ENCODE results near the gene PIEZO1. TPM values are rescaled to one million over a fixed set of nuclear protein-coding genes. Genes with fewer than 3 reads are reported as not detected.
"Not testable (repeated sequence)": the region's sequence is repeated elsewhere in the genome, so short reads cannot be mapped to it uniquely, and the experiment has no call there.

PIEZO1 gene
- total RNA-seq, 2 donors from 2014 or later, result 197 to 326 TPM

- Mint-ChIP-seq H3K27me3 (no peaks in the 10 kb centered on the region), H3K36me3 (ENCODE audit: low read depth) (peaks cover 53% of the 10 kb centered on the region), H3K4me3 (peak within 1 kb of the TSS; percentile 77), H3K9me3 (no peaks in the 10 kb centered on the region), H3K27ac (peak within 1 kb of the TSS; percentile 85), H3K4me1 (peaks cover 6% of the 10 kb centered on the region)
- ATAC-seq (replicated peaks), result peak; percentile 68
Observed at GRCh38 chr16:88803264-88803987, 18.4 kb upstream of the PIEZO1 start, which contains the start of gene CDT1. CDT1 (plus strand) TSS chr16:88803789; CDS start chr16:88803832, 43 bp downstream.

- no peak for ATAC-seq (replicated peaks)
- H3K27me3 Mint-ChIP-seq, result no peaks in the 10 kb centered on the region
- peaks cover 6% of the 10 kb centered on the region for H3K4me1 Mint-ChIP-seq
- H3K36me3 Mint-ChIP-seq (ENCODE audit: low read depth), result peaks cover 21% of the 10 kb centered on the region
- no peaks in the 10 kb centered on the region for H3K9me3 Mint-ChIP-seq
- peak overlapping the region; percentile 77 for H3K4me3 Mint-ChIP-seq
- no peak overlapping the region for H3K27ac Mint-ChIP-seq
Observed at GRCh38 chr16:88800277-88800592, 15.2 kb upstream of the PIEZO1 start.

- H3K36me3 Mint-ChIP-seq (ENCODE audit: low read depth), result peaks cover 16% of the 10 kb centered on the region
- H3K27ac Mint-ChIP-seq, result no peak overlapping the region
- no peaks in the 10 kb centered on the region for H3K9me3 Mint-ChIP-seq
- H3K4me3 Mint-ChIP-seq, result peak overlapping the region; percentile 77
- peaks cover 6% of the 10 kb centered on the region for H3K4me1 Mint-ChIP-seq
- H3K27me3 Mint-ChIP-seq, result no peaks in the 10 kb centered on the region
- no peak for ATAC-seq (replicated peaks)
Observed at GRCh38 chr16:88799569-88800276, 14.7 kb upstream of the PIEZO1 start.

GRCh38 chr16:88798772-88799455 is 13.9 kb upstream of the PIEZO1 start:
- Mint-ChIP-seq H3K4me3 (no peak overlapping the region), H3K36me3 (ENCODE audit: low read depth) (peaks cover 8% of the 10 kb centered on the region), H3K27ac (no peak overlapping the region), H3K4me1 (peaks cover 6% of the 10 kb centered on the region), H3K9me3 (no peaks in the 10 kb centered on the region), H3K27me3 (no peaks in the 10 kb centered on the region)
- no peak for ATAC-seq (replicated peaks)

- Mint-ChIP-seq H3K9me3 (no peaks in the 10 kb centered on the region), H3K4me3 (no peak overlapping the region), H3K27me3 (no peaks in the 10 kb centered on the region), H3K27ac (no peak overlapping the region), H3K36me3 (ENCODE audit: low read depth) (peaks cover 5% of the 10 kb centered on the region), H3K4me1 (peaks cover 6% of the 10 kb centered on the region)
- no peak for ATAC-seq (replicated peaks)
Observed at GRCh38 chr16:88798073-88798472, 13.1 kb upstream of the PIEZO1 start.

GRCh38 chr16:88796278-88796677 is 11.3 kb upstream of the PIEZO1 start:
- ATAC-seq (replicated peaks), result no peak
- Mint-ChIP-seq H3K4me1 (peaks cover 6% of the 10 kb centered on the region), H3K4me3 (no peak overlapping the region), H3K27ac (no peak overlapping the region), H3K9me3 (no peaks in the 10 kb centered on the region), H3K36me3 (ENCODE audit: low read depth) (no peaks in the 10 kb centered on the region), H3K27me3 (no peaks in the 10 kb centered on the region)

GRCh38 chr16:88793251-88793954 is 8.4 kb upstream of the PIEZO1 start:
- Mint-ChIP-seq H3K4me1 (no peaks in the 10 kb centered on the region), H3K27ac (no peak overlapping the region), H3K27me3 (no peaks in the 10 kb centered on the region), H3K9me3 (no peaks in the 10 kb centered on the region), H3K4me3 (no peak overlapping the region), H3K36me3 (ENCODE audit: low read depth) (no peaks in the 10 kb centered on the region)
- peak; percentile 43 for ATAC-seq (replicated peaks)

GRCh38 chr16:88792668-88793250 is 7.7 kb upstream of the PIEZO1 start:
- no peak for ATAC-seq (replicated peaks)
- Mint-ChIP-seq H3K36me3 (ENCODE audit: low read depth) (no peaks in the 10 kb centered on the region), H3K4me3 (peak overlapping the region; percentile 16), H3K9me3 (no peaks in the 10 kb centered on the region), H3K27me3 (no peaks in the 10 kb centered on the region), H3K27ac (no peak overlapping the region), H3K4me1 (no peaks in the 10 kb centered on the region)

- Mint-ChIP-seq H3K4me1 (no peaks in the 10 kb centered on the region), H3K4me3 (peak overlapping the region; percentile 77), H3K27me3 (no peaks in the 10 kb centered on the region), H3K27ac (no peak overlapping the region), H3K36me3 (ENCODE audit: low read depth) (no peaks in the 10 kb centered on the region), H3K9me3 (no peaks in the 10 kb centered on the region)
- ATAC-seq (replicated peaks), result no peak
Observed at GRCh38 chr16:88792078-88792550, 7.1 kb upstream of the PIEZO1 start.

- H3K4me3 Mint-ChIP-seq, result peak overlapping the region; percentile 77
- peak; percentile 90 for ATAC-seq (replicated peaks)
- H3K27ac Mint-ChIP-seq, result peak overlapping the region; percentile 80
- H3K27me3 Mint-ChIP-seq, result no peaks in the 10 kb centered on the region
- H3K9me3 Mint-ChIP-seq, result no peaks in the 10 kb centered on the region
- no peaks in the 10 kb centered on the region for H3K4me1 Mint-ChIP-seq
- H3K36me3 Mint-ChIP-seq (ENCODE audit: low read depth), result no peaks in the 10 kb centered on the region
Observed at GRCh38 chr16:88790312-88791211, 5.5 kb upstream of the PIEZO1 start.

GRCh38 chr16:88789594-88789993 is 4.6 kb upstream of the PIEZO1 start:
- no peaks in the 10 kb centered on the region for H3K36me3 Mint-ChIP-seq (ENCODE audit: low read depth)
- ATAC-seq (replicated peaks), result no peak
- no peaks in the 10 kb centered on the region for H3K4me1 Mint-ChIP-seq
- H3K9me3 Mint-ChIP-seq, result no peaks in the 10 kb centered on the region
- H3K27me3 Mint-ChIP-seq, result no peaks in the 10 kb centered on the region
- no peak overlapping the region for H3K27ac Mint-ChIP-seq
- H3K4me3 Mint-ChIP-seq, result peak overlapping the region; percentile 77

GRCh38 chr16:88788749-88789148 is 3.7 kb upstream of the PIEZO1 start:
- not testable (repeated sequence) for H3K4me3 Mint-ChIP-seq; H3K4me1 Mint-ChIP-seq; H3K9me3 Mint-ChIP-seq; H3K27me3 Mint-ChIP-seq; H3K36me3 Mint-ChIP-seq (ENCODE audit: low read depth); H3K27ac Mint-ChIP-seq; ATAC-seq (replicated peaks)

GRCh38 chr16:88787579-88788314 is 2.7 kb upstream of the PIEZO1 start:
- Mint-ChIP-seq H3K4me3 (no peak overlapping the region), H3K4me1 (peaks cover 5% of the 10 kb centered on the region), H3K9me3 (no peaks in the 10 kb centered on the region), H3K27ac (no peak overlapping the region), H3K27me3 (no peaks in the 10 kb centered on the region), H3K36me3 (ENCODE audit: low read depth) (peaks cover 5% of the 10 kb centered on the region)
- no peak for ATAC-seq (replicated peaks)
